ENCODE measurements around the gene CNR2. TPM values are rescaled to one million over a fixed set of nuclear protein-coding genes. Genes with fewer than 3 reads are reported as not detected.

Gene CNR2
- polyA plus RNA-seq, 3 donors = 0.03 to 0.12 (median 0.11) TPM

DNA sequence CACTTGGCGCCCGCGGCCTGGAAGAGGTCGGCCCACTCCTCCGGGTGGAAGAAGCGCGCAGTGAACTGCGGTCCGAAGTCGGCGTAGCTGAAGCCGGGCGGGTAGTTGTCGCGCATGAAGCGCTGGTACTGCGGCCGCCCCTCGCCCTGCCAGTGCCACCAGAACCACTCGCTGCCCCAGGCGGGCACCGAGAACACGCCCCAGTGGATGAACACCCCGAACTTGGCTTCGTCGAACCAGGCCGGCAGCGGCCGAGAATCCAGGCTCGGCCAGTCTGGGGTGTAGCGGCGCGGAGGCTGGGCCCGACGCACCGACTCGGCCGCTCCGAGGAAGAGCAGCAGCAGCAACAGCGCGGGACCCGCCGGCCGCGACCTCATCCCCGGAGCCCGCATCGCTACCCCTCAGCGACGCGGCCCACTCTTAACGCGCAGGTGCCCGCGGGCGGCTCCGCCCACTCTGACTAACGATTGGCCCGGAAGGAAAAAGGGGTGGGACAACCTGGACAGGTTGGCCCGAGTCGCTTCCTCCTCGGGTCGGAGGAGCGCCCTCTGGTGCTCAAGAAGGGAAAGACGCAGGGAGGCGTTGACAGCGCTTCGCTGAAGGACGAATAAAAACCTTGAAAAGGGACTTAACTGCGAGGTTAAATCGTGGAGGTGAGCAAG is 45.1 kb downstream of the CNR2 start, which contains the start of gene FUCA1:
Gene FUCA1, minus strand, starts transcription at position 396 of the 662 bp plus-strand sequence. Its CDS starts 4 bp downstream, at position 392.
- H3K9me3 Mint-ChIP-seq = peaks cover 0 to 9% (median 2%) of the 10 kb centered on the region in 7 donors
- peak within 1 kb of the TSS; percentile 88 for H2AFZ ChIP-seq (ENCODE audit: insufficient read depth, low read depth, low read length, poor library complexity, severe bottlenecking)
- H3K36me3 Mint-ChIP-seq = peaks cover 17 to 23% of the 10 kb centered on the region in 2 donors
- TF ChIP-seq, protein P1, sequence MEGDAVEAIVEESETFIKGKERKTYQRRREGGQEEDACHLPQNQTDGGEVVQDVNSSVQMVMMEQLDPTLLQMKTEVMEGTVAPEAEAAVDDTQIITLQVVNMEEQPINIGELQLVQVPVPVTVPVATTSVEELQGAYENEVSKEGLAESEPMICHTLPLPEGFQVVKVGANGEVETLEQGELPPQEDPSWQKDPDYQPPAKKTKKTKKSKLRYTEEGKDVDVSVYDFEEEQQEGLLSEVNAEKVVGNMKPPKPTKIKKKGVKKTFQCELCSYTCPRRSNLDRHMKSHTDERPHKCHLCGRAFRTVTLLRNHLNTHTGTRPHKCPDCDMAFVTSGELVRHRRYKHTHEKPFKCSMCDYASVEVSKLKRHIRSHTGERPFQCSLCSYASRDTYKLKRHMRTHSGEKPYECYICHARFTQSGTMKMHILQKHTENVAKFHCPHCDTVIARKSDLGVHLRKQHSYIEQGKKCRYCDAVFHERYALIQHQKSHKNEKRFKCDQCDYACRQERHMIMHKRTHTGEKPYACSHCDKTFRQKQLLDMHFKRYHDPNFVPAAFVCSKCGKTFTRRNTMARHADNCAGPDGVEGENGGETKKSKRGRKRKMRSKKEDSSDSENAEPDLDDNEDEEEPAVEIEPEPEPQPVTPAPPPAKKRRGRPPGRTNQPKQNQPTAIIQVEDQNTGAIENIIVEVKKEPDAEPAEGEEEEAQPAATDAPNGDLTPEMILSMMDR (IDR thresholded peaks at IDR 0.05) = peak; percentile 94
- no peaks in the 10 kb centered on the region for H4K20me1 ChIP-seq (ENCODE audit: insufficient read depth, low read length)
- H3K27me3 Mint-ChIP-seq (ENCODE audit: low read depth in 3 of 3) = peaks cover 0 to 13% (median 2%) of the 10 kb centered on the region in 3 donors
- H3K27me3 ChIP-seq (ENCODE audit: control insufficient read depth in 2 of 2, insufficient read depth in 2 of 2, low read length in 2 of 2) = no peaks in the 10 kb centered on the region
- peak within 1 kb of the TSS; percentile 84 to 93 for H3K4me3 Mint-ChIP-seq
- DNase-seq = peak; percentile 88 to 91 (median 91)
- peaks cover 51 to 56% of the 10 kb centered on the region in 2 donors for H3K4me1 ChIP-seq (ENCODE audit: control insufficient read depth in 1 of 2, insufficient read depth in 2 of 2, low read length in 2 of 2)
- H3K27ac ChIP-seq (ENCODE audit: low read depth in 1 of 2, low read length in 2 of 2) = peak within 1 kb of the TSS; percentile 69 to 84
- H3K4me2 ChIP-seq (replicated peaks; ENCODE audit: extremely low read depth, low read length, poor library complexity, severe bottlenecking) = peak within 1 kb of the TSS; percentile 73
- H3K9me3 ChIP-seq (replicated peaks in 1 of 2; ENCODE audit: control insufficient read depth in 1 of 2, insufficient read depth in 1 of 2, low read length in 2 of 2) = no peaks in the 10 kb centered on the region
- intact Hi-C loops (cut with micrococcal nuclease) = loop anchor here (2.0 to 5.0 kb wide), 4 partner anchors 49 to 81 kb away; no protein-coding TSS in a partner anchor
- peaks cover 56% of the 10 kb centered on the region for H3K4me1 Mint-ChIP-seq
- peaks cover 7% of the 10 kb centered on the region for H3K79me2 ChIP-seq (ENCODE audit: insufficient read depth, low read length)
- H3K9ac ChIP-seq (ENCODE audit: insufficient read depth, low read length, poor library complexity, severe bottlenecking) = peak within 1 kb of the TSS; percentile 77
- H3K36me3 ChIP-seq (replicated peaks in 1 of 2; ENCODE audit: control insufficient read depth in 1 of 2, insufficient read depth in 2 of 2, low read length in 2 of 2) = peaks cover 14 to 26% of the 10 kb centered on the region in 2 donors
- peak within 1 kb of the TSS; percentile 83 to 91 (median 88) for H3K27ac Mint-ChIP-seq
- peak within 1 kb of the TSS; percentile 54 to 82 (median 70) for H3K4me3 ChIP-seq (replicated peaks in 1 of 3; ENCODE audit: low read depth in 2 of 3, low read length in 3 of 3)
- WGBS (ENCODE audit: insufficient coverage) = 0% methylated on average over 69 of the region's 71 CpGs

DNA sequence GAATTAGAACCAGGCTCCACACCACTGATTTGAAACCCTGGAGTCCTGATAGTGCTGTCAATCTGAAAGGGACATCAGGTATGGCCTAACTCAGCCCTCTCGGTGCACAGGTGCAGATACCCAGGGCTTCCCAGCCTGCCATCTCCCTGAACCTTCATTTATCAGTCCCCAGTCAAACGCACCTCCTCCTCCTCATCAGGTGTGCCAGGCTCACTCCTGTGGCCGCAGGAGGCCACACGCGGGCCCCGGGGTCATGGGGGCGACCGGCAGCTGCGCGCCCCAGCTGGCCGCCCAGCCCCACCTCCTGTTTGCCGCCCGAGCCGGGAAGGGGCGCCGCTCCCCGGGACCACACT is 45.6 kb downstream of the CNR2 start:
- no peak for DNase-seq
- Mint-ChIP-seq H3K4me1 (peaks cover 56% of the 10 kb centered on the region), H3K27me3 (ENCODE audit: low read depth in 3 of 3) (peaks cover 0 to 13% (median 2%) of the 10 kb centered on the region in 3 donors), H3K27ac (peak overlapping the region in 3 of 7 donors; percentile 22 to 50 (median 50)), H3K36me3 (peaks cover 22 to 28% of the 10 kb centered on the region in 2 donors), H3K9me3 (peaks cover 0 to 9% (median 2%) of the 10 kb centered on the region in 7 donors), H3K4me3 (peak overlapping the region; percentile 84 to 93)
- peaks cover 19 to 31% of the 10 kb centered on the region in 2 donors for H3K36me3 ChIP-seq (replicated peaks in 1 of 2; ENCODE audit: control insufficient read depth in 1 of 2, insufficient read depth in 2 of 2, low read length in 2 of 2)
- TF ChIP-seq, protein P1 (IDR thresholded peaks at IDR 0.05) = no peak
- H3K79me2 ChIP-seq (ENCODE audit: insufficient read depth, low read length) = peaks cover 7% of the 10 kb centered on the region
- H3K4me2 ChIP-seq (replicated peaks; ENCODE audit: extremely low read depth, low read length, poor library complexity, severe bottlenecking) = peak overlapping the region; percentile 73
- WGBS (ENCODE audit: insufficient coverage) = 2% methylated on average over 17 of the region's 17 CpGs
- no peaks in the 10 kb centered on the region for H4K20me1 ChIP-seq (ENCODE audit: insufficient read depth, low read length)
- no peaks in the 10 kb centered on the region for H3K27me3 ChIP-seq (ENCODE audit: control insufficient read depth in 2 of 2, insufficient read depth in 2 of 2, low read length in 2 of 2)
- H3K27ac ChIP-seq (ENCODE audit: low read depth in 1 of 2, low read length in 2 of 2) = peak overlapping the region in 1 of 2 donors; percentile 84
- H3K4me1 ChIP-seq (ENCODE audit: control insufficient read depth in 1 of 2, insufficient read depth in 2 of 2, low read length in 2 of 2) = peaks cover 51 to 54% of the 10 kb centered on the region in 2 donors
- H3K9ac ChIP-seq (ENCODE audit: insufficient read depth, low read length, poor library complexity, severe bottlenecking) = peak overlapping the region; percentile 77
- peak overlapping the region; percentile 54 to 82 (median 70) for H3K4me3 ChIP-seq (replicated peaks in 1 of 3; ENCODE audit: low read depth in 2 of 3, low read length in 3 of 3)
- intact Hi-C loops (cut with micrococcal nuclease) = loop anchor here (5.0 kb wide), 3 partner anchors 50 to 80 kb away; no protein-coding TSS in a partner anchor
- H3K9me3 ChIP-seq (replicated peaks in 1 of 2; ENCODE audit: control insufficient read depth in 1 of 2, insufficient read depth in 1 of 2, low read length in 2 of 2) = no peaks in the 10 kb centered on the region
- peak overlapping the region; percentile 88 for H2AFZ ChIP-seq (ENCODE audit: insufficient read depth, low read depth, low read length, poor library complexity, severe bottlenecking)
